Inferior parietal cortex (tissue), 1 donor: ENCODE data around the gene TMEM117.

Experiments
- DNase-seq: peaks from one replicate; pipeline ENCODE4 v3.0.0-alpha.2; 2016; ENCODE audit errors: extremely low spot score

Gene TMEM117

DNA sequence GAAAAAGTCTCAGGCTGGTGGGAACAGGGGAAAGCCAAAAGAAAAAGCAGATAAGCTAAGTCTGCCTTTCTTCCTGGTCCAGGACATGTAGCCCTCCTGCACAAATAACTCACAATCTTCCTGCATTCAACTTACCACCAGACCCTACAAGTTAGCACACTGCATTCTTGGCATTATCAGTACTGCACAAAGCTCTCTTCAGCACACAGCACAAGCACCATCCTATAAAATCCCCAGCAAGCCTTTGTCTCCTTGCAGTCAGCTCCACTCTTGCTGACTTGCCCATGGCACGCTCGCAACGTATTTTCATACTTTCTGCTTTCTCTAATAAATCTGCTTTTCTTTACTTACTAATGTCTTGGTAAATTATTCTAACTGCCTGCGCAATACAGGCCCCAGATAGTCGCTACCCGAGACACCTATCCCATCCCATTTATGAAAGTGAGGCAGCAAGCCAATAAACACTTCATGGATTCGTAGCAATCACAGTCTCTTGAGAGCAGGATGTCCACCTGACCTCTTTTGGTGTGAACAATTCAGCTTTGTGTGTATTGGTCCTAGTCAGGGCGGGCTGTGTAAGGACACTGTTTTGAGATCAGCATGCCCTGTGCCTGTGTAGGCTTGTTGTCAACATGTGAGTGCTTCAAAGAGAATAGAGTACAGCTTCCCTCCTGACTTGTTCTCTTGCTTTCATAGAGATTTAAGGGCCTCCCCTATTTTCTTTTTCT is 49.0 kb downstream of the TMEM117 start:
- DNase-seq: peak; percentile 40

DNA sequence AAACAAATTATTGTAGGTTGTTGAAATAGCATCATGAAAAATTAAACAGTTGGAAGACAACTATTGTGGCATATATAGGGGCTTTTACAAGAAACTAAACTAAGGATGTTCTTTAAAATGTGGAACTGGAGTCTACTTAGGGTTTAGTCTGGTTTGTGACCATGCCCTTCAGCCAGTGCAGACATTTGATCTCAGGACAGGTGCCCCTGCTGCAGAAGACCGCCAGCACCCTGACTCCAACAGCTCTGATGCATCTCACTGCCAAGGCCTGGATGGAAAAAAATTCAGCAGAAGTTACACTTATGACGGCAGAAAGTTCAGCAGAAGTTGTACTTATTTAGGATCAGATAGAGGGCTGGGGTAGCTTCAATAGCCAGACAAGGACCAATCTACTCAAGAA is 51.5 kb downstream of the TMEM117 start:
- DNase-seq: no peak

DNA sequence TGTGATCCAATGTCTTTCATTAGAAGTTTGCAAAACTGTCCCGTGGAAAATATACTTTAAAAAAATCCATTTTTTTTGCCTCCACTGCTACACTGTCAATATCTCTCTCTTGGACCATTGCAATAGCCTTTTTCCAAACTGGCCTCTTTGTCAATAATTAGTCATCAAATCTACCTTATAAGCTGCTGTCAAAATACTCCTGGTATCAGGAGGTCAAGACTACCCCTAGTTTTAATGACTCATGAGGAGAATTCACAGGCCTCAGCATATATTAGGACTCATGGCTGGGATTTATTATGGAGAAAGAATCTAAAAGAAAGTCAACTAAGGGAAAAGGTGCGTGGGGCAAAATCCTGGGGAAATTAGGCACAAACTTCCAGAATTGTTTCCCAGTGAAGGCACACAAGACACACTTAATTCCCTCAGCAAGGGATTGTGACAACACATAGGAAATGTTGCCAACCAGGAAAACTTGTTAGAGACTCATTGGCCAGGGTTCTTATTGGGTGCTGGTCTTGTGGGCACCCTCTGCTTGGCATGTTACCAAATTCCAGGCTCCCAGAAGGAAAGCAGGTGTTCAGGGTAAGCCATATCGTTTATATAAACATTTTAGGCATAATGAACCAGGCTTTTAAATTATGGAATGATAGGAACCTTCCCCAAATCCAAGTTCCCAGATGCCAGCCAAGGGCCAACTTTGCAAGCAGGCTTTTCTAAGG is 56.1 kb downstream of the TMEM117 start:
- DNase-seq: no peak

DNA sequence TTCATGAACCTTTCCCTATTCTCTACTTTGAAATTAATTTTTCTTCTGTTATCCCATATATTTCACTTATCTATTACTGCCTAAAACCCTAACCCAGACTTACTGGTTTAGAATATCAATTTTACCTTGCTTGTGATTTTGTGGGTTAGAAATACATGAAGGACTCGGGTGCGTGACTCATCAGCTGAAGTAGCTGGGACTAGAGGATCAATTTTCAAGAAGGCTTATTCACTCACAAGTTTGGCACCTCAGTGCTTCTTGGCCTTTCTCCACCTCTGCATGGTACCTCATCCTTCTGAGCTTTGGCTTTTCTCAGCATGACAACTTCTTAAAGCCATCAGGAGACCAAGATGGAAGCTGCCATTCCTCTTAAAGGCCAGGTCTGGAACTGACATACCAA is 57.8 kb downstream of the TMEM117 start:
- DNase-seq: no peak

DNA sequence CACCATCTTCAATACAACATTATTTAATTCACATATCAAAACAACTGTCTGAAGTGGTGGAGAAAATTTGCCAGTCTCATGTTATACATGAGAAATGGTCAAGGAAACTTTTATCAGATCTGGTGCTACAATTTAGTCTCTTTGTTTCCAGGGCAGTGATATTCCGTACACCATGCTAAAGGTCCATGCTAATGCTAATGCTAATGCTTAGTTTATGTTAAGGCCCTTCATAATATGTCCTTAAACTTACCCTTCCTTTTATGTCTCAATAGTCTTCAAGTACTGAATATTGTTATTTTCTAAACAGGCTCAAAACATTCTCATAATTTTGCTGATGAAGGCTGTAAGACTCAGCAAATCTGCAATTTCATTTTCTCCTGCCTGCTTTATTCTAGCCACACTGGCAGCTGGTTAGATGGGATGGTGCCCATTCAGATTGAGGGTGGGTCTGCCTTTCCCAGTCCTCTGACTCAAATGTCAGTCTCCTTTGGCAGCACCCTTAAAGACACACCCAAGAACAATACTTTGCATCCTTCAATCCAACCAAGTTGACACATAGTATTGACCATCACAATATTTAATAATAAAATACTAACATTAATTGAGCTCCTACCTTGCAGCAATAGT is 59.8 kb downstream of the TMEM117 start:
- DNase-seq: no peak

GRCh38 chr12:43896496-43896895 is 60.6 kb downstream of the TMEM117 start:
- no peak for DNase-seq

- DNase-seq: no peak
These were observed 62.6 kb downstream of the TMEM117 start for GRCh38 chr12:43898474-43898873.

- no peak for DNase-seq
These were observed 63.7 kb downstream of the TMEM117 start for GRCh38 chr12:43899574-43899973.

- no peak for DNase-seq
These were observed 67.8 kb downstream of the TMEM117 start for GRCh38 chr12:43903686-43904085.

- no peak for DNase-seq
These were observed 77.0 kb downstream of the TMEM117 start for GRCh38 chr12:43912859-43913258.

DNA sequence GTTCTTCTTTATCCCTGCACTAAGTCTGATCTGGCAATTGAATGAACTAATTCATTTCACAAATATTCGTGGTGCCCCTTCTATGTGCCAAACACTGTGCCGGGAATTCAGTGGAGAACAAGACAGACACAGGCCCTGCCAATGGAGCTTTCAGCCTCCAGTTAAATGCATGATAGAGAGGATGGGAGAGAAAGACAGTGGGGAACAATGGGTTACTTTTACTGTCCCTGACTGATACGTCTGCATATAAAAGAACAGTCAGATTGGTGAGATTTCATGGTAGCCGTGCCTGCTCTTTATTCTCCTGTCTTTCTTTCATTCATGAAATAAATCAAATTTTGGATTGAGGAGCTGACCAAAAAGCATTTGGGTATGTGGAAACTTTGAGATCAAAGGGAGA is 78.5 kb downstream of the TMEM117 start:
- DNase-seq: no peak

DNA sequence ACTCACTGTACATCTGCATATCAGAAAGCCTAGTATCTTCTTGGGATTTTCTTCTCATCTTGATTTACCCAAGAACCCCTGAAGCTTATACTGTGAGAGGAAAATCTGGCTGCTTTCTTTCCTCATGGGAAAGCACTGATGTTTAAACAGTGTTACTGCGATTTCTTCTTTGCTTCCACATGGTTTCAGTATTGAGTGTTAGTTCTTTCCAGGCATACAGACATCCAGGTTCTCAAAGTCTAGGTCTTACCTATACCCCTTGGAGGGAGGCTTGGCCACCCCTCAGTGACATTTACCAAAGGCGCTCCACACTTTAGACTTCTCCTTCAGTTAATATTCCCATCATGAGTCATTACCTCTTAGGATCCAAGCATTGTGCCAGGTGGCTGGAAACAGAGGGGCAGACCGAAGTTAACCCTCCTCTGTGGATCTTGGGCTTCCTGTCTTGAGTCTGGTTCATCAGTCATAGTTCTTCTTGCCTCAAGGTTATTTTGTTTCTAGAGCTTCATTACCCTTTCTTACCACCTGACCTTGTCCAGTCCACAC is 79.1 kb downstream of the TMEM117 start:
- no peak for DNase-seq

DNA sequence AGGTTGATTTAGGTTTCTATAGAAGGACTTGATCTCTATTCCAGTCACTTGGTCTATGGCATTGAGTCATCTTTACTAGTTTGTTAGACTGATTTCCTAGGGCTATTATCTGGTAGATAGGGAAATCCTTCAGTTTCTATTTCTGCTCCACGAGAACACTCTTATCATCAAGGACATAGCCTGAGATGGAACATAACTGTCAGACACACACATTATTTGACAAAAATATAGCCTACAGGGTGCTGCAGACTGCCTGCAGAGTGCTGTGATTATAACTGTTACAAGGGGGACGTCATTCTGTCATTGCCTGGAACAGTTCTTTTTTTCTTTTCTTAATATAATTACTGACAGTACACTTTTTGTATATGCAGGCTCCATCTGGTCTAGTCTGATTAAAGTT is 82.0 kb downstream of the TMEM117 start:
- DNase-seq: no peak

DNA sequence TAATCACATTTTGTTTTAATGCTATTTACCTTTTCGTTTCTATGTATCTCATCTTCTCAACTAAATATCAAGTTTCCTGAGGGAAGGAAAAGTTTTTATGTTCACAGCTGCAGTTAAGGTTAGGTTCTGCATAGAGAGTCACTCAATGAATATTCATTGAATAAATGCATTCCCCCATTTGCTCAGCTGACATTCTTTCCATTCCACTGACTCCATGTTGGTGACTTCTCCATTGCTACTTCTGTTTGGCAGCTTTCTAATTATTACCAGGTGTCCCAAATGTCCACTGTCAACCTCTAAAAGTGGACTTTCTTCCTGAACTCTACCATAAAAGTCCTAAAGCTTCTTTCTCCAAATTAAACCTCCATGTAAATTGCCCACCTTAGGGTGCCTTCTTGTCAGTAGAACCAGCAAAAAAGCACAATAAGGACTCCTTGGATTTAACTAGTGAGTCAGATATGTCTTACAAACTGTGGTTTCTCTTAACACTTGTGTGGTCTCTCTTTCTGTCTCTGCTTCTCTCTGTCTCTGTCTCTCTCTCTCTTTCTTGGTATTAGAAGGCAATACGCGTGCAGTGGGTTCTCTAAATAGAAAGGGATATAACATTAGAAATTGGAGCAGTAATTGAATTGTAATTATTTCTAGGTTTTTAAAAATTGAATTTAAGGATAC is 85.9 kb downstream of the TMEM117 start:
- no peak for DNase-seq

GRCh38 chr12:43930032-43930431 is 94.2 kb downstream of the TMEM117 start:
- no peak for DNase-seq

- DNase-seq: no peak
These were observed 95.3 kb downstream of the TMEM117 start for GRCh38 chr12:43931187-43931586.

GRCh38 chr12:43935581-43935980 is 99.7 kb downstream of the TMEM117 start:
- DNase-seq: no peak

GRCh38 chr12:43937947-43938346 is 102.1 kb downstream of the TMEM117 start:
- no peak for DNase-seq

DNA sequence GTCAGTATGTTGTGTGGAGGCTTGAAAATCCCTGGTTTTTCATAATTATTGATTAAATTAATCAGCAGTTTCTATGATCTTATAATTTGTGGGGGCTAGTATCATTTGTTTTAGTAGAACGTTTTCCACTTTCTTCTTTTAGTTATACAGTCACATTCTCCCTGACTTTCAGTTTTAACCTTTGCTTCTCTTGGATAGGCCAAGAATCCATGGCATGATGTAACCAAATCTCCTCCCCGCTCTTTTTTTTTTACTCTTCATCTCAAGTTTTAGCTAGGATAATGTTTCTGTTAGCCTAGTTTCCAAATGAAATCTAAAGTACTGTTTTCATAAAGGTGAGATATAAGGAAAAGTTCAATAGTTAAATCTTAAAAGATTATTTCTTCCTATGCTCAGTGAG is 106.5 kb downstream of the TMEM117 start:
- DNase-seq: no peak

- no peak for DNase-seq
These were observed 110.1 kb downstream of the TMEM117 start for GRCh38 chr12:43945983-43946382.

- DNase-seq: no peak
These were observed 115.4 kb downstream of the TMEM117 start for GRCh38 chr12:43951286-43951685.

DNA sequence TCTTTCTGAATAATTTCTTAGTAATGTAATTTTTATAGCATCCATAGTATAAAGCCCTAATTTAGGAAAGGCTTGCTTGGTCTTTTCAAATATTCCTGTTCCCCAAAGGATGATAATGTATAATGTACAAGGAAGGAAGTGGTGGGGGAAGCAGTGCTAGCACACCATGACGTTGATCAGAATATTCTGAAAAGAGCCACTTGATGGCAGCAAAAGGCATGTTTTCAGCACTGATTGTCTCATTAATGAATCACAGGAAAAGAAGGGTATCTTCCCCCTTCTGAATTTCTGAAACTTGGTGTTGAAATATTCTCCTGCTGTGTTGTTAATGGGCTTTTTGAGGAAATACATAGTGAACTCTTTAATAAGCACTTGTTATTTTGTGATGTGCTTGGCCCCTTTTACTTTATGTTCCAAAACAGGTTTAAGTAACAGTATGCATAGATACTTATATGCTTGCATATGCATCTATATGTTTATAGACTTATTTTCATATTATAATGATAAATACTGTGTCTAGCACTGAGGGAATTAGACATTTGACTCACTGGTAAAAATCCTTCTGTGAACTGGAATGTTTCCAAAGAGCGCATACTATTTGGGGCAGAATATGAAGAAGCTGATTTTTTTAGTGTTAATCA is 122.0 kb downstream of the TMEM117 start:
- DNase-seq: peak; percentile 83
